ENCODE data around the gene P2RY2.

The P2RY2 gene

DNA sequence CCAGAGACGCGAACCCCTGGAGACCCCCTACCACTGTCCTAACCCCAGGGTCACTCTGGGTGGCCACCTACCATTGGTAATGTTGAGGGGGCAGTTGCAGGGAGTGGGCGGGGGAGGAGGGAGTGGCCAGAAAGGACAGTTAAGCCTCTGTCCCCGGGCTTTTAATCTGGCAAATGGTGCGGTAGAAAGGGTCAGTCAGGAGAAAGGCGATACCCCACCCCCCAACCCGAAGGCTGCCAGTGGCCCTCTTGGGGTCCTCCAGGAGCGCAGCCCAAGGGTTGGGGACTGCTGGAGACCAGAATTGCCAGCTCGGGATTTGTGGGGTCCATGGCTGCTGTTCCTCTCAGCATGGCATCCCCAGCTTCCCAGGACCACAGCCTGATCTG is 742 bp downstream of the P2RY2 start:
- no peaks in the 10 kb centered on the region for H3K79me2 ChIP-seq (ENCODE audit: insufficient read depth, low read length)
- no peaks in the 10 kb centered on the region for H3K27me3 ChIP-seq (ENCODE audit: low read length)
- H3K4me3 ChIP-seq (ENCODE audit: insufficient read depth, low read length, poor library complexity, severe bottlenecking), result no peak overlapping the region
- H3K27ac ChIP-seq (ENCODE audit: low read depth, low read length), result no peak overlapping the region
- H3K9ac ChIP-seq (ENCODE audit: low read length), result no peak overlapping the region
- H4K20me1 ChIP-seq (ENCODE audit: low read depth, low read length), result no peaks in the 10 kb centered on the region
- H3K9me3 ChIP-seq (ENCODE audit: insufficient read depth, low read length), result no peaks in the 10 kb centered on the region
- no peaks in the 10 kb centered on the region for H3K36me3 ChIP-seq (ENCODE audit: low read length)
- H2AFZ ChIP-seq (ENCODE audit: low read depth, low read length, severe bottlenecking), result no peak overlapping the region
- TF ChIP-seq, protein P1, sequence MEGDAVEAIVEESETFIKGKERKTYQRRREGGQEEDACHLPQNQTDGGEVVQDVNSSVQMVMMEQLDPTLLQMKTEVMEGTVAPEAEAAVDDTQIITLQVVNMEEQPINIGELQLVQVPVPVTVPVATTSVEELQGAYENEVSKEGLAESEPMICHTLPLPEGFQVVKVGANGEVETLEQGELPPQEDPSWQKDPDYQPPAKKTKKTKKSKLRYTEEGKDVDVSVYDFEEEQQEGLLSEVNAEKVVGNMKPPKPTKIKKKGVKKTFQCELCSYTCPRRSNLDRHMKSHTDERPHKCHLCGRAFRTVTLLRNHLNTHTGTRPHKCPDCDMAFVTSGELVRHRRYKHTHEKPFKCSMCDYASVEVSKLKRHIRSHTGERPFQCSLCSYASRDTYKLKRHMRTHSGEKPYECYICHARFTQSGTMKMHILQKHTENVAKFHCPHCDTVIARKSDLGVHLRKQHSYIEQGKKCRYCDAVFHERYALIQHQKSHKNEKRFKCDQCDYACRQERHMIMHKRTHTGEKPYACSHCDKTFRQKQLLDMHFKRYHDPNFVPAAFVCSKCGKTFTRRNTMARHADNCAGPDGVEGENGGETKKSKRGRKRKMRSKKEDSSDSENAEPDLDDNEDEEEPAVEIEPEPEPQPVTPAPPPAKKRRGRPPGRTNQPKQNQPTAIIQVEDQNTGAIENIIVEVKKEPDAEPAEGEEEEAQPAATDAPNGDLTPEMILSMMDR (IDR thresholded peaks at IDR 0.05; ENCODE audit: insufficient read depth, low read length, poor library complexity, severe bottlenecking), result no peak
- no peak for TF ChIP-seq EZH2phosphoT487 (conservative IDR thresholded peaks at IDR 0.05; ENCODE audit: low read length)
- H3F3A ChIP-seq (ENCODE audit: insufficient read depth), result no peaks in the 10 kb centered on the region
- no peak overlapping the region for H3K4me2 ChIP-seq (ENCODE audit: low read depth, low read length, poor library complexity, severe bottlenecking)
- no peaks in the 10 kb centered on the region for H3K9me2 ChIP-seq (replicated peaks; ENCODE audit: insufficient read depth, low read length)

- Histone ChIP-seq H3F3A (ENCODE audit: insufficient read depth) (no peaks in the 10 kb centered on the region), H3K79me2 (ENCODE audit: insufficient read depth, low read length) (no peaks in the 10 kb centered on the region), H3K27ac (ENCODE audit: low read depth, low read length) (no peak overlapping the region), H3K4me3 (ENCODE audit: insufficient read depth, low read length, poor library complexity, severe bottlenecking) (no peak overlapping the region), H2AFZ (ENCODE audit: low read depth, low read length, severe bottlenecking) (no peak overlapping the region), H3K4me2 (ENCODE audit: low read depth, low read length, poor library complexity, severe bottlenecking) (no peak overlapping the region), H3K36me3 (ENCODE audit: low read length) (no peaks in the 10 kb centered on the region), H3K27me3 (ENCODE audit: low read length) (no peaks in the 10 kb centered on the region), H4K20me1 (ENCODE audit: low read depth, low read length) (no peaks in the 10 kb centered on the region), H3K9me3 (ENCODE audit: insufficient read depth, low read length) (no peaks in the 10 kb centered on the region), H3K9me2 (replicated peaks; ENCODE audit: insufficient read depth, low read length) (no peaks in the 10 kb centered on the region), H3K9ac (ENCODE audit: low read length) (no peak overlapping the region)
- TF ChIP-seq, protein P1 (IDR thresholded peaks at IDR 0.05; ENCODE audit: insufficient read depth, low read length, poor library complexity, severe bottlenecking), result no peak
- TF ChIP-seq EZH2phosphoT487 (conservative IDR thresholded peaks at IDR 0.05; ENCODE audit: low read length), result no peak
Observed at GRCh38 chr11:73219396-73220285, 1.6 kb downstream of the P2RY2 start.

- H3K9me3 ChIP-seq (ENCODE audit: insufficient read depth, low read length), result no peaks in the 10 kb centered on the region
- H4K20me1 ChIP-seq (ENCODE audit: low read depth, low read length), result no peaks in the 10 kb centered on the region
- no peak overlapping the region for H2AFZ ChIP-seq (ENCODE audit: low read depth, low read length, severe bottlenecking)
- no peaks in the 10 kb centered on the region for H3K27me3 ChIP-seq (ENCODE audit: low read length)
- H3K79me2 ChIP-seq (ENCODE audit: insufficient read depth, low read length), result no peaks in the 10 kb centered on the region
- H3K9me2 ChIP-seq (replicated peaks; ENCODE audit: insufficient read depth, low read length), result no peaks in the 10 kb centered on the region
- H3K4me3 ChIP-seq (ENCODE audit: insufficient read depth, low read length, poor library complexity, severe bottlenecking), result no peak overlapping the region
- no peak overlapping the region for H3K9ac ChIP-seq (ENCODE audit: low read length)
- TF ChIP-seq, protein P1 (IDR thresholded peaks at IDR 0.05; ENCODE audit: insufficient read depth, low read length, poor library complexity, severe bottlenecking), result no peak
- no peak for TF ChIP-seq EZH2phosphoT487 (conservative IDR thresholded peaks at IDR 0.05; ENCODE audit: low read length)
- H3F3A ChIP-seq (ENCODE audit: insufficient read depth), result no peaks in the 10 kb centered on the region
- no peak overlapping the region for H3K27ac ChIP-seq (ENCODE audit: low read depth, low read length)
- H3K4me2 ChIP-seq (ENCODE audit: low read depth, low read length, poor library complexity, severe bottlenecking), result no peak overlapping the region
- H3K36me3 ChIP-seq (ENCODE audit: low read length), result no peaks in the 10 kb centered on the region
Observed at GRCh38 chr11:73221451-73221850, 3.4 kb downstream of the P2RY2 start.

Data from SU-DHL-6 (cell line).